OCI-LY1 (cell line): ENCODE measurements around the gene LPIN1.

ENCODE experiments used
- H2AFZ ChIP-seq: fragments of 200-600 bp; sonication (generic), shearing (Covaris generic); 2 replicates; pipeline ENCODE4 v1.6.0; 2014; ENCODE audit warnings: antibody characterized with exemption, mild to moderate bottlenecking, low read length
- H3F3A ChIP-seq: fragments of 200-600 bp; sonication (generic), shearing (Covaris generic); 2 replicates; pipeline ENCODE4 v1.6.0; 2014; ENCODE audit warnings: mild to moderate bottlenecking, antibody characterized with exemption, low read length, moderate library complexity; ENCODE audit not compliant: insufficient read depth
- H3K27ac ChIP-seq: fragments of 200-600 bp; sonication (generic); 2 replicates; pipeline ENCODE4 v1.5.1; 2014; ENCODE audit warnings: low read length, mixed run types, mild to moderate bottlenecking, low read depth; ENCODE audit not compliant: poor library complexity, severe bottlenecking
- H3K27me3 ChIP-seq: fragments of 200-600 bp; sonication (generic); 2 replicates; pipeline ENCODE4 v1.6.0; 2014; ENCODE audit warnings: antibody characterized with exemption, mild to moderate bottlenecking, low read length, moderate library complexity; ENCODE audit not compliant: insufficient read depth
- H3K36me3 ChIP-seq: fragments of 200-600 bp; sonication (generic); 2 replicates; pipeline ENCODE4 v1.6.1; 2014; ENCODE audit warnings: mild to moderate bottlenecking, antibody characterized with exemption, low read length, moderate library complexity, mixed read lengths; ENCODE audit not compliant: insufficient read depth
- H3K4me1 ChIP-seq: fragments of 200-600 bp; sonication (generic); 2 replicates; pipeline ENCODE4 v1.5.1; 2014; ENCODE audit warnings: mild to moderate bottlenecking, low read length, moderate library complexity; ENCODE audit not compliant: insufficient read depth, severe bottlenecking
- H3K4me2 ChIP-seq: fragments of 200-600 bp; sonication (generic), shearing (Covaris generic); 2 replicates; pipeline ENCODE4 v1.6.1; 2014; ENCODE audit warnings: low read length
- H3K4me3 ChIP-seq: fragments of 200-600 bp; sonication (generic); 2 replicates; pipeline ENCODE4 v1.5.1; 2014; ENCODE audit warnings: low read length, low read depth, mild to moderate bottlenecking, mixed read lengths; ENCODE audit not compliant: poor library complexity, severe bottlenecking
- H3K79me2 ChIP-seq: fragments of 200-600 bp; shearing (Covaris generic); 2 replicates; pipeline ENCODE4 v1.6.1; 2016; ENCODE audit warnings: mixed run types, low read length, mixed read lengths; ENCODE audit not compliant: insufficient read depth
- H3K9ac ChIP-seq: fragments of 200-600 bp; sonication (generic), shearing (Covaris generic); 2 replicates; pipeline ENCODE4 v1.6.1; 2014; ENCODE audit warnings: mild to moderate bottlenecking, low read length, mixed read lengths
- H3K9me2 ChIP-seq: fragments of 200-600 bp; sonication (generic), shearing (Covaris generic); 2 replicates; pipeline ENCODE4 v1.6.1; 2014; ENCODE audit warnings: low read depth, mild to moderate bottlenecking, low read length, mixed read lengths
- H3K9me3 ChIP-seq: fragments of 200-600 bp; shearing (Covaris generic); 2 replicates; pipeline ENCODE4 v1.6.1; 2014; ENCODE audit warnings: low read length, mixed read lengths
- H4K20me1 ChIP-seq: fragments of 200-600 bp; sonication (generic), shearing (Covaris generic); 2 replicates; pipeline ENCODE4 v1.6.0; 2016; ENCODE audit warnings: mild to moderate bottlenecking, low read length; ENCODE audit not compliant: insufficient read depth
- CTCF ChIP-seq: fragments of 200-600 bp; sonication (generic), shearing (Covaris generic); IDR thresholded peaks from 2 replicates; pipeline ENCODE4 v1.5.1; 2017; ENCODE audit warnings: mild to moderate bottlenecking, antibody characterized with exemption, low read length, moderate library complexity, mixed read lengths
- EZH2 ChIP-seq: fragments of 200-600 bp; sonication (generic), shearing (Covaris generic); IDR thresholded peaks from 2 replicates; pipeline ENCODE4 v1.8.0; 2017; ENCODE audit warnings: borderline replicate concordance, mixed run types, mild to moderate bottlenecking, antibody characterized with exemption, low read length, moderate library complexity, mixed read lengths

The LPIN1 gene

GRCh38 chr2:11773111-11773510 is 26.7 kb downstream of the LPIN1 start:
- H2AFZ ChIP-seq: no peak overlapping the region
- no peaks in the 10 kb centered on the region for H3F3A ChIP-seq
- no peaks in the 10 kb centered on the region for H3K9me3 ChIP-seq
- no peaks in the 10 kb centered on the region for H4K20me1 ChIP-seq
- TF ChIP-seq CTCF: no peak
- H3K79me2 ChIP-seq: no peaks in the 10 kb centered on the region
- no peak overlapping the region for H3K4me2 ChIP-seq
- H3K4me1 ChIP-seq: peaks cover 7% of the 10 kb centered on the region
- H3K36me3 ChIP-seq: peaks cover 88% of the 10 kb centered on the region
- H3K27me3 ChIP-seq: no peaks in the 10 kb centered on the region
- H3K4me3 ChIP-seq: no peak overlapping the region
- H3K9ac ChIP-seq: no peak overlapping the region
- no peak overlapping the region for H3K27ac ChIP-seq
- H3K9me2 ChIP-seq: no peaks in the 10 kb centered on the region

- H2AFZ ChIP-seq: no peak overlapping the region
- H3K4me1 ChIP-seq: peaks cover 13% of the 10 kb centered on the region
- H3K9me2 ChIP-seq: no peaks in the 10 kb centered on the region
- H3K4me2 ChIP-seq: no peak overlapping the region
- H3F3A ChIP-seq: no peaks in the 10 kb centered on the region
- H3K4me3 ChIP-seq: no peak overlapping the region
- no peak overlapping the region for H3K9ac ChIP-seq
- TF ChIP-seq CTCF (no peak), EZH2 (no peak)
- H4K20me1 ChIP-seq: no peaks in the 10 kb centered on the region
- H3K9me3 ChIP-seq: no peaks in the 10 kb centered on the region
- H3K36me3 ChIP-seq: peaks cover 82% of the 10 kb centered on the region
- no peak overlapping the region for H3K27ac ChIP-seq
- H3K27me3 ChIP-seq: no peaks in the 10 kb centered on the region
- H3K79me2 ChIP-seq: no peaks in the 10 kb centered on the region
Observed at GRCh38 chr2:11773747-11774525, 27.5 kb downstream of the LPIN1 start.

- TF ChIP-seq CTCF (no peak), EZH2 (no peak)
- Histone ChIP-seq H3K27me3 (no peaks in the 10 kb centered on the region), H3K27ac (no peak overlapping the region), H2AFZ (no peak overlapping the region), H3K9me3 (no peaks in the 10 kb centered on the region), H3K36me3 (peaks cover 80% of the 10 kb centered on the region), H3K79me2 (no peaks in the 10 kb centered on the region), H3F3A (no peaks in the 10 kb centered on the region), H3K9ac (no peak overlapping the region), H3K4me1 (peaks cover 19% of the 10 kb centered on the region), H4K20me1 (no peaks in the 10 kb centered on the region), H3K4me2 (no peak overlapping the region), H3K4me3 (no peak overlapping the region), H3K9me2 (no peaks in the 10 kb centered on the region)
Observed at GRCh38 chr2:11774600-11774999, 28.2 kb downstream of the LPIN1 start.
